GM12878 (cell line): ENCODE results near the gene PDE6D. TPM values are rescaled to one million over a fixed set of nuclear protein-coding genes. Genes with fewer than 3 reads are reported as not detected.

Experiments
- CREB1 ChIP-seq: IDR thresholded peaks from 2 replicates; pipeline ENCODE4 v1.6.1; 2012; ENCODE audit warnings: low read depth, mild to moderate bottlenecking, inconsistent platforms
- DPF2 ChIP-seq: fragments of 450-650 bp; IDR thresholded peaks from 2 replicates; pipeline ENCODE4 v1.6.1; 2017; ENCODE audit warnings: mild to moderate bottlenecking
- KLF5 ChIP-seq: fragments of 450-650 bp; IDR thresholded peaks from 2 replicates; pipeline ENCODE4 v1.6.1; 2014; ENCODE audit warnings: mild to moderate bottlenecking; ENCODE audit not compliant: partially characterized antibody
- LARP7 ChIP-seq: fragments of 450-650 bp; IDR thresholded peaks from 2 replicates; pipeline ENCODE4 v1.6.1; 2017; ENCODE audit warnings: mild to moderate bottlenecking
- MLLT1 ChIP-seq: fragments of 450-650 bp; IDR thresholded peaks from 2 replicates; pipeline ENCODE4 v1.6.1; 2016; ENCODE audit warnings: mild to moderate bottlenecking
- NR2F1 ChIP-seq: fragments of 450-650 bp; conservative IDR thresholded peaks from 2 replicates; pipeline ENCODE4 v1.6.1; 2017; ENCODE audit warnings: mild to moderate bottlenecking
- POLR2AphosphoS2 ChIP-seq: IDR thresholded peaks from 2 replicates; pipeline ENCODE4 v1.6.1; 2011; ENCODE audit warnings: low read depth, mild to moderate bottlenecking, low read length, improper control_type of control experiment, moderate library complexity
- POU2F2 ChIP-seq: IDR thresholded peaks from 3 replicates; pipeline ENCODE4 v1.6.1; 2011; ENCODE audit warnings: low read depth, mild to moderate bottlenecking, low read length, borderline replicate concordance
- RELA ChIP-seq: fragments of 450-650 bp; IDR thresholded peaks from 2 replicates; pipeline ENCODE4 v1.8.0; 2014; ENCODE audit warnings: borderline replicate concordance; ENCODE audit not compliant: partially characterized antibody
- RFX5 ChIP-seq: IDR thresholded peaks from 2 replicates; pipeline ENCODE4 v1.6.1; 2011; ENCODE audit warnings: low read depth, low read length, improper control_type of control experiment
- TAF1 ChIP-seq: IDR thresholded peaks from 2 replicates; pipeline ENCODE4 v1.6.1; 2011; ENCODE audit warnings: mild to moderate bottlenecking, low read depth, low read length, borderline replicate concordance
- USF2 ChIP-seq: IDR thresholded peaks from 2 replicates; pipeline ENCODE4 v1.6.1; 2011; ENCODE audit warnings: low read depth, low read length, improper control_type of control experiment, borderline replicate concordance
- YY1 ChIP-seq: IDR thresholded peaks from 2 replicates; pipeline ENCODE4 v1.6.1; 2011; ENCODE audit warnings: low read depth, mild to moderate bottlenecking, low read length
- polyA plus RNA-seq, 11 experiments: library from polyadenylated mRNA; depleted of rRNA in 4 of 11; unstranded in 6 of 11; stranded (reverse) in 5 of 11; fragments of >200 nt; fragmentation: Nextera tagmentation in 4 of 11; fragmentation: Illumina TruSeq in 1 of 11; extraction: Ambion mirVana in 4 of 11; extraction: Trizol in 1 of 11; gene quantifications; 1 replicate in 1 of 11; 2 replicates in 10 of 11; pipeline versions ENCODE4 v1.2.1 to v1.2.3, GENCODE V29; 2011 to 2016; ENCODE audit warnings: inconsistent platforms in 2 of 11, missing spikeins in 2 of 11, low read depth in 1 of 11
- total RNA-seq, 4 experiments: library from RNA; depleted of rRNA in 3 of 4; stranded (reverse); fragments of >200 nt in 3 of 4; fragmentation: Illumina TruSeq in 1 of 4; extraction: Trizol in 1 of 4; gene quantifications; 2 replicates each; pipeline versions ENCODE4 v1.2.1 to v1.2.3, GENCODE V29; 2013 to 2021
- TF ChIP-seq, protein P1 (sequence below): fragments of 450-650 bp; IDR thresholded peaks from 2 replicates; pipeline ENCODE4 v1.6.1; 2018; ENCODE audit warnings: mild to moderate bottlenecking, low read depth, moderate library complexity; ENCODE audit not compliant: partially characterized antibody
- TF ChIP-seq, protein P2 (sequence below): fragments of 450-650 bp; formaldehyde crosslinking; IDR thresholded peaks from 2 replicates; pipeline ENCODE4 v1.4.0; 2020; ENCODE audit warnings: mild to moderate bottlenecking, moderate library complexity
- TF ChIP-seq, protein P3 (sequence below): IDR thresholded peaks from 2 replicates; pipeline ENCODE4 v1.6.1; 2011; ENCODE audit warnings: borderline replicate concordance, low read depth, mild to moderate bottlenecking, moderate library complexity, mixed read lengths, low read length; ENCODE audit not compliant: insufficient read depth; ENCODE audit errors: extremely low read length
- TF ChIP-seq, protein P4 (sequence below): fragments of 150-350 bp; IDR thresholded peaks from 2 replicates; pipeline ENCODE4 v1.6.1; 2014; ENCODE audit warnings: mild to moderate bottlenecking, low read depth, low read length

PDE6D gene
- total and polyA plus RNA-seq, 10 of the 15 experiments (the other 5 are each of a cell fraction or from before 2014, with no cell fraction given): 8.2 to 69.4 (median 56.2) TPM

- TF ChIP-seq, protein P1, sequence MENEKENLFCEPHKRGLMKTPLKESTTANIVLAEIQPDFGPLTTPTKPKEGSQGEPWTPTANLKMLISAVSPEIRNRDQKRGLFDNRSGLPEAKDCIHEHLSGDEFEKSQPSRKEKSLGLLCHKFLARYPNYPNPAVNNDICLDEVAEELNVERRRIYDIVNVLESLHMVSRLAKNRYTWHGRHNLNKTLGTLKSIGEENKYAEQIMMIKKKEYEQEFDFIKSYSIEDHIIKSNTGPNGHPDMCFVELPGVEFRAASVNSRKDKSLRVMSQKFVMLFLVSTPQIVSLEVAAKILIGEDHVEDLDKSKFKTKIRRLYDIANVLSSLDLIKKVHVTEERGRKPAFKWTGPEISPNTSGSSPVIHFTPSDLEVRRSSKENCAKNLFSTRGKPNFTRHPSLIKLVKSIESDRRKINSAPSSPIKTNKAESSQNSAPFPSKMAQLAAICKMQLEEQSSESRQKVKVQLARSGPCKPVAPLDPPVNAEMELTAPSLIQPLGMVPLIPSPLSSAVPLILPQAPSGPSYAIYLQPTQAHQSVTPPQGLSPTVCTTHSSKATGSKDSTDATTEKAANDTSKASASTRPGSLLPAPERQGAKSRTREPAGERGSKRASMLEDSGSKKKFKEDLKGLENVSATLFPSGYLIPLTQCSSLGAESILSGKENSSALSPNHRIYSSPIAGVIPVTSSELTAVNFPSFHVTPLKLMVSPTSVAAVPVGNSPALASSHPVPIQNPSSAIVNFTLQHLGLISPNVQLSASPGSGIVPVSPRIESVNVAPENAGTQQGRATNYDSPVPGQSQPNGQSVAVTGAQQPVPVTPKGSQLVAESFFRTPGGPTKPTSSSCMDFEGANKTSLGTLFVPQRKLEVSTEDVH: peak; percentile 31
- TF ChIP-seq MLLT1: peak; percentile 96
- no peak for TF ChIP-seq USF2
- TF ChIP-seq, protein P2, sequence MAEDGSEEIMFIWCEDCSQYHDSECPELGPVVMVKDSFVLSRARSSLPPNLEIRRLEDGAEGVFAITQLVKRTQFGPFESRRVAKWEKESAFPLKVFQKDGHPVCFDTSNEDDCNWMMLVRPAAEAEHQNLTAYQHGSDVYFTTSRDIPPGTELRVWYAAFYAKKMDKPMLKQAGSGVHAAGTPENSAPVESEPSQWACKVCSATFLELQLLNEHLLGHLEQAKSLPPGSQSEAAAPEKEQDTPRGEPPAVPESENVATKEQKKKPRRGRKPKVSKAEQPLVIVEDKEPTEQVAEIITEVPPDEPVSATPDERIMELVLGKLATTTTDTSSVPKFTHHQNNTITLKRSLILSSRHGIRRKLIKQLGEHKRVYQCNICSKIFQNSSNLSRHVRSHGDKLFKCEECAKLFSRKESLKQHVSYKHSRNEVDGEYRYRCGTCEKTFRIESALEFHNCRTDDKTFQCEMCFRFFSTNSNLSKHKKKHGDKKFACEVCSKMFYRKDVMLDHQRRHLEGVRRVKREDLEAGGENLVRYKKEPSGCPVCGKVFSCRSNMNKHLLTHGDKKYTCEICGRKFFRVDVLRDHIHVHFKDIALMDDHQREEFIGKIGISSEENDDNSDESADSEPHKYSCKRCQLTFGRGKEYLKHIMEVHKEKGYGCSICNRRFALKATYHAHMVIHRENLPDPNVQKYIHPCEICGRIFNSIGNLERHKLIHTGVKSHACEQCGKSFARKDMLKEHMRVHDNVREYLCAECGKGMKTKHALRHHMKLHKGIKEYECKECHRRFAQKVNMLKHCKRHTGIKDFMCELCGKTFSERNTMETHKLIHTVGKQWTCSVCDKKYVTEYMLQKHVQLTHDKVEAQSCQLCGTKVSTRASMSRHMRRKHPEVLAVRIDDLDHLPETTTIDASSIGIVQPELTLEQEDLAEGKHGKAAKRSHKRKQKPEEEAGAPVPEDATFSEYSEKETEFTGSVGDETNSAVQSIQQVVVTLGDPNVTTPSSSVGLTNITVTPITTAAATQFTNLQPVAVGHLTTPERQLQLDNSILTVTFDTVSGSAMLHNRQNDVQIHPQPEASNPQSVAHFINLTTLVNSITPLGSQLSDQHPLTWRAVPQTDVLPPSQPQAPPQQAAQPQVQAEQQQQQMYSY (CRISPR knock-in tag): peak; percentile 19; the same call in 1 of the 2 replicates
- peak; percentile 34 for TF ChIP-seq RELA
- TF ChIP-seq NR2F1: peak; percentile 82
- TF ChIP-seq, protein P3, sequence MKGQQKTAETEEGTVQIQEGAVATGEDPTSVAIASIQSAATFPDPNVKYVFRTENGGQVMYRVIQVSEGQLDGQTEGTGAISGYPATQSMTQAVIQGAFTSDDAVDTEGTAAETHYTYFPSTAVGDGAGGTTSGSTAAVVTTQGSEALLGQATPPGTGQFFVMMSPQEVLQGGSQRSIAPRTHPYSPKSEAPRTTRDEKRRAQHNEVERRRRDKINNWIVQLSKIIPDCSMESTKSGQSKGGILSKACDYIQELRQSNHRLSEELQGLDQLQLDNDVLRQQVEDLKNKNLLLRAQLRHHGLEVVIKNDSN: no peak
- peak; percentile 98 for TF ChIP-seq POLR2AphosphoS2
- TF ChIP-seq CREB1: no peak
- peak; percentile 33 for TF ChIP-seq YY1
- peak; percentile 57 for TF ChIP-seq DPF2
- peak; percentile 71 for TF ChIP-seq TAF1
- TF ChIP-seq KLF5: no peak
- TF ChIP-seq, protein P4, sequence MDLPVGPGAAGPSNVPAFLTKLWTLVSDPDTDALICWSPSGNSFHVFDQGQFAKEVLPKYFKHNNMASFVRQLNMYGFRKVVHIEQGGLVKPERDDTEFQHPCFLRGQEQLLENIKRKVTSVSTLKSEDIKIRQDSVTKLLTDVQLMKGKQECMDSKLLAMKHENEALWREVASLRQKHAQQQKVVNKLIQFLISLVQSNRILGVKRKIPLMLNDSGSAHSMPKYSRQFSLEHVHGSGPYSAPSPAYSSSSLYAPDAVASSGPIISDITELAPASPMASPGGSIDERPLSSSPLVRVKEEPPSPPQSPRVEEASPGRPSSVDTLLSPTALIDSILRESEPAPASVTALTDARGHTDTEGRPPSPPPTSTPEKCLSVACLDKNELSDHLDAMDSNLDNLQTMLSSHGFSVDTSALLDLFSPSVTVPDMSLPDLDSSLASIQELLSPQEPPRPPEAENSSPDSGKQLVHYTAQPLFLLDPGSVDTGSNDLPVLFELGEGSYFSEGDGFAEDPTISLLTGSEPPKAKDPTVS: no peak
- TF ChIP-seq RFX5: peak; percentile 64; the same call in 1 of the 2 replicates
- peak; percentile 91; the same call in 2 of the 3 replicates for TF ChIP-seq POU2F2
- TF ChIP-seq LARP7: peak; percentile 98
These were observed 72.9 kb downstream of the PDE6D start, which contains the start of gene PTMA (continued) for GRCh38 chr2:231707927-231708772.
